Activated CD8-positive, alpha-beta T cell treated with anti-CD3 and anti-CD28 coated beads for 36 hours (primary cell): ENCODE data around the gene PLEKHB2. TPM values are rescaled to one million over a fixed set of nuclear protein-coding genes. Genes with fewer than 3 reads are reported as not detected.
A peak's percentile ranks its signal among the peaks of the same experiment; 100 is the strongest.
"Not testable (repeated sequence)": the region's sequence is repeated elsewhere in the genome, so short reads cannot be mapped to it uniquely, and the experiment has no call there.

Experiments
- ATAC-seq: fragments of 200-7000 bp; cut with Tn5 transposase; one replicate; pipeline ENCODE4 v1.10.0; 2021; ENCODE audit warnings: mild to moderate bottlenecking, moderate library complexity
- CTCF ChIA-PET: fragments of 350-600 bp; sonication (Branson Sonifier 250); formaldehyde crosslinking; loops from one replicate; lab custom pipeline; 2021; ENCODE audit warnings: antibody characterized with exemption; lab: Charles Lee
- POLR2A ChIA-PET: fragments of 350-600 bp; sonication (Branson Sonifier 250); formaldehyde crosslinking; loops from one replicate; lab custom pipeline; 2021; ENCODE audit warnings: antibody characterized with exemption; lab: Charles Lee
- DNase-seq: peaks from one replicate; pipeline ENCODE4 v3.0.0-alpha.2; 2020
- H3K27ac Mint-ChIP-seq: one replicate; pipeline ENCODE4 v1.8.0; 2021; ENCODE audit warnings: mild to moderate bottlenecking, mixed read lengths
- H3K27me3 Mint-ChIP-seq: one replicate; pipeline ENCODE4 v1.8.0; 2021; ENCODE audit warnings: mixed read lengths
- H3K36me3 Mint-ChIP-seq: one replicate; pipeline ENCODE4 v1.8.0; 2021; ENCODE audit warnings: low read depth, mixed read lengths
- H3K4me1 Mint-ChIP-seq: one replicate; pipeline ENCODE4 v1.8.0; 2021; ENCODE audit warnings: low read depth, mixed read lengths
- H3K4me3 Mint-ChIP-seq: one replicate; pipeline ENCODE4 v1.8.0; 2021; ENCODE audit warnings: mild to moderate bottlenecking, moderate library complexity, mixed read lengths
- H3K9me3 Mint-ChIP-seq: one replicate; pipeline ENCODE4 v1.8.0; 2021; ENCODE audit warnings: mixed read lengths
- intact Hi-C: fragments of 100-400 bp; cut with micrococcal nuclease; formaldehyde crosslinking; loops from one replicate; pipeline ENCODE4 v1.10.0; 2022
- total RNA-seq, 2 experiments: library from RNA; stranded (reverse); gene quantifications; one replicate each; pipeline ENCODE4 v1.2.3, GENCODE V29; 2021
- TF ChIP-seq, protein P1 (sequence below): fragments of 200-600 bp; IDR thresholded peaks from one replicate; pipeline ENCODE4 v1.8.0; 2022; ENCODE audit warnings: antibody characterized with exemption, mild to moderate bottlenecking

Gene PLEKHB2
- total RNA-seq, 2 experiments from 2014 or later, result 47.3 to 49.4 TPM

- intact Hi-C loops, result no loop called here
- CTCF ChIA-PET, result interaction anchor here (0.8 kb wide), 1 partner anchor 27 kb away, joined by 3 read pairs; no protein-coding TSS in a partner anchor
- no peak overlapping the region for H3K4me3 Mint-ChIP-seq
- H3K4me1 Mint-ChIP-seq, result peaks cover 36% of the 10 kb centered on the region
- POLR2A ChIA-PET, result interaction anchor here (0.8 to 1.4 kb wide), 2 partner anchors 10 to 19 kb away, joined by 4 read pairs; no protein-coding TSS in a partner anchor
- DNase-seq, result no peak
- H3K27ac Mint-ChIP-seq, result no peak overlapping the region
- ATAC-seq, result no peak
- no peaks in the 10 kb centered on the region for H3K9me3 Mint-ChIP-seq
- TF ChIP-seq, protein P1, sequence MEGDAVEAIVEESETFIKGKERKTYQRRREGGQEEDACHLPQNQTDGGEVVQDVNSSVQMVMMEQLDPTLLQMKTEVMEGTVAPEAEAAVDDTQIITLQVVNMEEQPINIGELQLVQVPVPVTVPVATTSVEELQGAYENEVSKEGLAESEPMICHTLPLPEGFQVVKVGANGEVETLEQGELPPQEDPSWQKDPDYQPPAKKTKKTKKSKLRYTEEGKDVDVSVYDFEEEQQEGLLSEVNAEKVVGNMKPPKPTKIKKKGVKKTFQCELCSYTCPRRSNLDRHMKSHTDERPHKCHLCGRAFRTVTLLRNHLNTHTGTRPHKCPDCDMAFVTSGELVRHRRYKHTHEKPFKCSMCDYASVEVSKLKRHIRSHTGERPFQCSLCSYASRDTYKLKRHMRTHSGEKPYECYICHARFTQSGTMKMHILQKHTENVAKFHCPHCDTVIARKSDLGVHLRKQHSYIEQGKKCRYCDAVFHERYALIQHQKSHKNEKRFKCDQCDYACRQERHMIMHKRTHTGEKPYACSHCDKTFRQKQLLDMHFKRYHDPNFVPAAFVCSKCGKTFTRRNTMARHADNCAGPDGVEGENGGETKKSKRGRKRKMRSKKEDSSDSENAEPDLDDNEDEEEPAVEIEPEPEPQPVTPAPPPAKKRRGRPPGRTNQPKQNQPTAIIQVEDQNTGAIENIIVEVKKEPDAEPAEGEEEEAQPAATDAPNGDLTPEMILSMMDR, result no peak
- H3K36me3 Mint-ChIP-seq, result peaks cover 39% of the 10 kb centered on the region
- no peaks in the 10 kb centered on the region for H3K27me3 Mint-ChIP-seq
Observed at GRCh38 chr2:131058920-131059319, 46.2 kb upstream of the PLEKHB2 start.

DNA sequence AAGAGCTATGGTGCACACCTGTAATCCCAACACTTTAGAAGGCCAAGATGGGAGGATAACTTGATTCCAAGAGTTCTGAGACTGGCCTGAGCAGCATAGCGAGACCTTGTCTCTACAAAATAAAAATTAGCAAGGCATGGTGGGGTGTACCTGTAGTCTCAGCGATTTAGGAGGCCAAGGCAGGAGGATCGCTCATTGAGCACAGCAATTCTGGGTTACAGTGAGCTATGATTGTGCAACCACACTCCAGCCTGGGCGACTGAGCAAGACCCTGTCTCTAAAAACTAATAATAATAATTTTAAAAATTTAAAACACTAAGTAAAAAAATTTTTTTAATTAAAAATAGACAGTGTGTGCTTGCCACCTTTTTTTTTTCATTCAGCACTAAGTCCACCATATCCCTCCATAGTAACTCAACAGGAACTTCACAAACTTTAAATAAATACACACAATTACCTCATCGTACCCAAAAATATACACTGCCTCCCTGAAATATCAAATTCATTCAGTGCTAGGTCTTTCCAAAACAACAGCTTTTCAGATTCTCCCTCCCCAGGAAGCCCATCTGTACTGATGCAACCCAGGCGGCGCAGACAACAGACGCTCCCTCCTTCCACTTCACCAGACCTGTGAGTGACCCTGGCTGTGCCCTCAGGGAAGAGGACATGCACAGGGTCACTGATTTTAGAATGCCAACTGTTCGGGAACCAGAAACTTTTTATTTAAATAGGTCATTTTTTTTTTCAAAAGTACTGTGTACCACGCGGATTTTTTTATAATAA lies 41.4 kb upstream of the PLEKHB2 start:
- ATAC-seq (no peak), DNase-seq (no peak)
- intact Hi-C loops, result no loop called here
- Mint-ChIP-seq H3K9me3 (no peaks in the 10 kb centered on the region), H3K27me3 (no peaks in the 10 kb centered on the region), H3K36me3 (peaks cover 35% of the 10 kb centered on the region), H3K4me3 (no peak overlapping the region), H3K4me1 (peaks cover 31% of the 10 kb centered on the region), H3K27ac (peak overlapping the region; percentile 57)
- CTCF ChIA-PET, result no interaction called here
- POLR2A ChIA-PET, result interaction anchor here (1.2 kb wide), 1 partner anchor 29 kb away, joined by 3 read pairs; no protein-coding TSS in a partner anchor
- TF ChIP-seq, protein P1, result no peak

DNA sequence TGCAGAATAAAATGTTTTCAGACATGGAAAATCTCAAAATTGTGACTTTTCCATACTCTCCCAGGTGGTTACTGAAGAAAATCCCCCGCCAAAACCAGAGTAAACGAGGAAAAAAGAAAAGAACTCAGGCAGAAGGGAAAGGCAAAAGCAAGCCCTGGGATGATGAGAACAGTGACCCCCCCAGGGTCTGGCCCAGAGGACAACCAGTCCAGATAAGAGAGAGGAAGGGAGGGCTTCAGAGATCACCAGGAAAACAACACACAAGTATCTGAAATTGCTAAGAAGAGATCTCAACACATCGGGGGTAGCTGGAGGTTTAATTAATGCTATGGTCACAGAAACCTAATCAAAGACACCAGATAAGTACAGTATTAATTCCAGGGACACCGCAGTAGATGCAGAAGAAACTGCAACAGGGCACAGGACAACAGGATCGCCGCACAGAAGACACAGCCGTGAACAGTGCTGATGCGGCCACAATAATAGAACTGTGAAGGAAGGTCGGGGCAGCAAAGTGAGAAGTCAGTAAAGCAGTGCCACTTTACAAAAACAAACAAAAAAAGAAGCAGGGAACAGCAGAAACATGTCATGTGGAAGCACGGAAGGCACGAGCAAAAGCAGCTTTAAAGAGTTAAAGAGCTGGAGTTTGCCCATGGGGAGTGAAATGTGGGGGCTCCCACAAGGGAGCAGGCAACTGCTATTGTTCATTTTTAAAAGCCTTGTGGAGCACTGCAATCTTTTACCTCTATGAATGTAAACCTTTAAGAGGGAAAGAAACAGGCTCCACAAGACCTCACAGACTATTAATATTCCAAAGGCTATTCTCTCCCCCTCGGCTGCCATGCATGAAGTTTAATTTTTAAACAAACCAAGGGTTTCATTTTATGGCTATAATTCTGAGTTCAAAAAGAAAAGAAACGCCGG lies 40.3 kb upstream of the PLEKHB2 start:
- POLR2A ChIA-PET, result interaction anchor here (0.6 to 1.2 kb wide), 2 partner anchors 28 to 119 kb away, joined by 3 read pairs; no protein-coding TSS in a partner anchor
- Mint-ChIP-seq H3K4me3 (no peak overlapping the region), H3K36me3 (peaks cover 40% of the 10 kb centered on the region), H3K27me3 (no peaks in the 10 kb centered on the region), H3K4me1 (peaks cover 30% of the 10 kb centered on the region), H3K9me3 (no peaks in the 10 kb centered on the region), H3K27ac (peak overlapping the region; percentile 30)
- DNase-seq (no peak), ATAC-seq (no peak)
- CTCF ChIA-PET, result interaction anchor here (1.2 kb wide), 1 partner anchor 193 kb away, joined by 3 read pairs; no protein-coding TSS in a partner anchor
- TF ChIP-seq, protein P1, result no peak
- intact Hi-C loops, result no loop called here

- Mint-ChIP-seq H3K36me3 (peaks cover 43% of the 10 kb centered on the region), H3K9me3 (no peaks in the 10 kb centered on the region), H3K27ac (peak overlapping the region; percentile 59), H3K4me3 (no peak overlapping the region), H3K27me3 (no peaks in the 10 kb centered on the region), H3K4me1 (peaks cover 28% of the 10 kb centered on the region)
- CTCF ChIA-PET, result no interaction called here
- ATAC-seq (no peak), DNase-seq (no peak)
- intact Hi-C loops, result no loop called here
- TF ChIP-seq, protein P1, result no peak
- POLR2A ChIA-PET, result interaction anchor here (1.4 kb wide), 1 partner anchor 15 kb away, joined by 3 read pairs; no protein-coding TSS in a partner anchor
Observed at GRCh38 chr2:131067465-131068125, 37.5 kb upstream of the PLEKHB2 start.

DNA sequence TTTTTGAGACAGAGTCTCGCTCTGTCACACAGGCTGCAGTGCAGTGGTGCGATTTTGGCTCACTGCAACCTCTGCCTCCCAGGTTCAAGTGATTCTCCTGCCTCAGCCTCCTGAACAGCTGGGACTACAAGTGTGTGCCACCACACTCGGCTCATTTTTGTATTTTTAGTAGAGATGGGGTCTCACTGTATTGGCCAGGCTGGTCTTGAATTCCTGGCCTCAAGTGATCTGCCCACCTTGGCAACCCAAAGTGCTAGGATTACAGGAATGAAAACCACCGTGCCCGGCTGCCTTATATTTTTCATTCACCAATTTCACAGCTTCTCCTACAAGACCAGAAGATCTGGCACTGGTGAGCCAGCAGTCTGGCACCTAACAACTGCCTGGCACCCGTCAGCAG lies 37.0 kb upstream of the PLEKHB2 start:
- CTCF ChIA-PET, H3K27ac Mint-ChIP-seq, H3K9me3 Mint-ChIP-seq, DNase-seq, H3K4me3 Mint-ChIP-seq, ATAC-seq, H3K27me3 Mint-ChIP-seq, intact Hi-C loops: not testable (repeated sequence)
- POLR2A ChIA-PET, result interaction anchor here (0.6 to 1.4 kb wide), 2 partner anchors 9 to 15 kb away, joined by 3 to 4 read pairs; no protein-coding TSS in a partner anchor
- H3K4me1 Mint-ChIP-seq, result peaks cover 29% of the 10 kb centered on the region
- H3K36me3 Mint-ChIP-seq, result peaks cover 40% of the 10 kb centered on the region

DNA sequence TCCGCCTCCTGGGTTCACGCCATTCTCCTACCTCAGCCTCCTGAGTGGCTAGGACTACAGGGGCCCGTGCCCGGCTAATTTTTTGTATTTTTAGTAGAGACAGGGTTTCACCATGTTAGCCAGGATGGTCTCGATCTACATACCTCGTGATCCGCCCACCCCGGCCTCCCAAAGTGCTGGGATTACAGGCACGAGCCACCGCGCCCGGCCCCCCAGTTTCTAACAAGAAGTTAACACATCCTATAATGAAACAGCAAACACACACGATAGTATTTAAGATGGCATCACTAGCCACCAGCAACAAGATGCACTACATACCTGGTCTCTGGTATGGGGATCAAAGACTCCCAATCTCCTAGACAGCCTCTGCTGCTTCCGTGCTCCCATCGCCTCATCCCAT lies 29.6 kb upstream of the PLEKHB2 start:
- H3K27me3 Mint-ChIP-seq, ATAC-seq, POLR2A ChIA-PET, H3K9me3 Mint-ChIP-seq, DNase-seq, CTCF ChIA-PET, H3K4me3 Mint-ChIP-seq, intact Hi-C loops, H3K27ac Mint-ChIP-seq: not testable (repeated sequence)
- H3K36me3 Mint-ChIP-seq, result peaks cover 52% of the 10 kb centered on the region
- H3K4me1 Mint-ChIP-seq, result peaks cover 50% of the 10 kb centered on the region
